ENCODE results near the gene INAVA.

The INAVA gene

DNA sequence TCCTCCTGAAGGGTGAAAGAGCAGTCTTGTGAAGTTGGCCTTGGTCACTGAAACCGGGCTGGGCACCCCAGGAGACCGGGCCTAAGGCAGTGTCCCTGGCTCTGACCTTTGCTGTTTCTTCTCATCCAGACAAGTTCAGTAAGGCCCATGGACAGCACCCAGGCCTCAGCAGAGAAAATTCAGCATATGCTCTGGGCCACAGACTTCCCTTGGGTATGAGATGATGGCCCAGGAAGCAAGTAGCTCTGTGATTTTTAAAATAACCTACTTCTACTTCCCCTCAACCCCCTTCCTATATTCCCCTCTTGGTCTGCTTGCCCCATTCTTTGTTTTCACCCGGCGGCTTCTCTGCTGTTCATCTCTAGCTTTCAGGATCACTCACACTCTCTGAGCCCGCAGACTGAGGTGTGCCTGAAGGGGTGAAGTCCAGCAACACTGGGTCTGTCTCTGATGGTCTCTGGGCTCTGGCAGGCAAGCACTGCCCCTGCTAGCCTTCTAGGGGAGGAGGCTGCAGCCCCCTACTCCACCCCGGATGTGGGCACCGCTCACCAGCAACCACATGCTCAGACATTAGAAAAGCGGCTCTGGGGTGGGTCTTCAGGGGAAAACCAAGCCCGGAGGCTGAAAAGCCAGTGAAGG is 24.8 kb upstream of the INAVA start:
- Mint-ChIP-seq H3K27ac (no peak overlapping the region), H3K4me1 (ENCODE audit: low read depth) (peaks cover 16% of the 10 kb centered on the region), H3K4me3 (no peak overlapping the region), H3K9me3 (no peaks in the 10 kb centered on the region), H3K36me3 (ENCODE audit: low read depth) (no peaks in the 10 kb centered on the region), H3K27me3 (ENCODE audit: low read depth) (peaks cover 60% of the 10 kb centered on the region)

DNA sequence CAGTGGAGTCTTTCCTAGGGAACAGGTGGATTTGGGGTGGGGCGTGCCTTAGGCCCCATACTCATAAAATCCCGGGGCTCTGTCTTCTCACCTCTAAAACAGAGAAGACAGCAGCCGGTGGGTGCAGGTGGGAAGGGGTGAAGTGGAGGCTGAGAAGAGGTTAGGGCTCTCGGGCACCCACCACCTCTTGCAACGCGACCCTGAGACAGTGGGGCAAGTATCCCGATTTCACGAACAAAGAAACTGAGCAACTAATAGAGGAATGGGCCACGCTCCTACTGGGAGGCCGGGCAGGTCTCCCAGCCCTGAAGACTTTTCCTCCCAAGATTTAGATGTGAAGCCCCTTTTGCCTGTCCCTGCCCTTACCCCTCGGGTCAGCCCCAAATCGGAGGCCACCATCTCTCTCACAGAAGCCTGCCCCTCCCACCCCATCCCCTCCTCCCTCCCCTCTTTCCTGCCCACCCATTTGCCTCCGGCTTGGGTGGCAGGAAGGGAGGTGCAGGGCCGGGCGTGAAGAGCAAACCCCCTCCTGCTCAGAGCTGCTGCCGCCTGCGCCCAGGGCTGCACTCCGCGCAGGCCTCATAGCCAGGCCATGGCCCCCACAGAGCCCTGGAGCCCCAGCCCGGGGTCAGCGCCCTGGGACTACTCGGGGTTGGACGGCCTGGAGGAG is 22.1 kb upstream of the INAVA start, which contains the start of gene GPR25:
Gene GPR25, plus strand, starts transcription at position 536 of the 670 bp plus-strand sequence. Its CDS starts 57 bp downstream, at position 593.
- Mint-ChIP-seq H3K4me3 (no peak within 1 kb of the TSS), H3K9me3 (no peaks in the 10 kb centered on the region), H3K4me1 (ENCODE audit: low read depth) (no peaks in the 10 kb centered on the region), H3K36me3 (ENCODE audit: low read depth) (no peaks in the 10 kb centered on the region), H3K27me3 (ENCODE audit: low read depth) (peaks cover 69% of the 10 kb centered on the region), H3K27ac (no peak within 1 kb of the TSS)

DNA sequence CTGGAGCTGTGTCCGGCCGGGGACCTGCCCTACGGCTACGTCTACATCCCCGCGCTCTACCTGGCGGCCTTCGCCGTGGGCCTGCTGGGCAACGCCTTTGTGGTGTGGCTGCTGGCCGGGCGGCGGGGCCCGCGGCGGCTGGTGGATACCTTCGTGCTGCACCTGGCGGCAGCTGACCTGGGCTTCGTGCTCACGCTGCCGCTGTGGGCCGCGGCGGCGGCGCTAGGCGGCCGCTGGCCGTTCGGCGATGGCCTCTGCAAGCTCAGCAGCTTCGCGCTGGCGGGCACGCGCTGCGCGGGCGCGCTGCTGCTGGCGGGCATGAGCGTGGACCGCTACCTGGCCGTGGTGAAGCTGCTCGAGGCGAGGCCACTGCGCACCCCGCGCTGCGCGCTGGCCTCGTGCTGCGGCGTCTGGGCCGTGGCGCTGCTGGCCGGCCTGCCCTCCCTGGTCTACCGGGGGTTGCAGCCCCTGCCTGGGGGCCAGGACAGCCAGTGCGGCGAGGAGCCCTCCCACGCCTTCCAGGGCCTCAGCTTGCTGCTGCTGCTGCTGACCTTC is 21.5 kb upstream of the INAVA start:
- Mint-ChIP-seq H3K27me3 (ENCODE audit: low read depth) (peaks cover 70% of the 10 kb centered on the region), H3K4me3 (no peak overlapping the region), H3K36me3 (ENCODE audit: low read depth) (no peaks in the 10 kb centered on the region), H3K9me3 (no peaks in the 10 kb centered on the region), H3K4me1 (ENCODE audit: low read depth) (no peaks in the 10 kb centered on the region), H3K27ac (no peak overlapping the region)

DNA sequence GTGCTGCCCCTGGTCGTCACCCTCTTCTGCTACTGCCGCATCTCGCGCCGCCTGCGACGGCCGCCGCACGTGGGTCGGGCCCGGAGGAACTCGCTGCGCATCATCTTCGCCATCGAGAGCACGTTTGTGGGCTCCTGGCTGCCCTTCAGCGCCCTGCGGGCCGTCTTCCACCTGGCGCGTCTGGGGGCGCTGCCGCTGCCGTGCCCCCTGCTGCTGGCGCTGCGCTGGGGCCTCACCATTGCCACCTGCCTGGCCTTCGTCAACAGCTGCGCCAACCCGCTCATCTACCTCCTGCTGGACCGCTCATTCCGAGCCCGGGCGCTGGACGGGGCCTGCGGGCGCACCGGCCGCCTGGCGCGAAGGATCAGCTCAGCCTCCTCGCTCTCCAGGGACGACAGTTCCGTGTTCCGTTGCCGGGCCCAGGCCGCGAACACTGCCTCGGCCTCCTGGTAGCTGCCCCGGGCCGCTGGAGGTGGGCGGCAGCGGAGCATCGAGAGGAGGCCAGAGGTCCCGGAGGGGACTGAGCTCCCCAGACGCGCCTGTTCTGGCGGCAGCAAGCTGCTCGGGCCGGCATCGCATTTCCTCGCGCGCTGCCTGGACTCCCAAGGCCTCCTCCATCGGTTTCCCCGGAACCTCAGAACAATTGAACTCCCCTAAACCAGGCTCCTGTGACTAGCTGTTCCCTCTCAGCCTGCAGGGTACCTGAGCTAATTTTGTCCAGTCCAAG is 20.9 kb upstream of the INAVA start:
- no peaks in the 10 kb centered on the region for H3K9me3 Mint-ChIP-seq
- H3K27me3 Mint-ChIP-seq (ENCODE audit: low read depth) = peaks cover 75% of the 10 kb centered on the region
- no peak overlapping the region for H3K4me3 Mint-ChIP-seq
- H3K36me3 Mint-ChIP-seq (ENCODE audit: low read depth) = no peaks in the 10 kb centered on the region
- H3K4me1 Mint-ChIP-seq (ENCODE audit: low read depth) = no peaks in the 10 kb centered on the region
- H3K27ac Mint-ChIP-seq = no peak overlapping the region

DNA sequence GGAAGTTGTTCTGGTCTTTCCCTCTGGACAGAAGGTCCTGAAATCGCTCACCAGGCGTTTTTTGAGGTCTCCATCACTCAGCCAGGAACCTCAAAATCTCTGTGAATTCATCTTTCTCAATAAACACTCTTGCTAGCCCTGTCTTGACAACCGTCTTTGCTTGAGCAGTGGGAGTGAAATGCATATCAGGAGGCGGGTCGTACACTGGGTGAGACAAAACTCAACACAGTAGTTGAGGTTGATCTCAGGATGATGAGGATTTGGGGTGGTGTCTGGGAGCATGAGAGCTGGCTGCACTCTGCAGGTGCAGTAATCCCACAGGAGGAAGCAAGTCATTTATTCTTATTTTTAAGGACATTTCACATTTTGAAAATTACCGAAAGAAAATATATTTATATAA is 20.0 kb upstream of the INAVA start:
- no peak overlapping the region for H3K27ac Mint-ChIP-seq

DNA sequence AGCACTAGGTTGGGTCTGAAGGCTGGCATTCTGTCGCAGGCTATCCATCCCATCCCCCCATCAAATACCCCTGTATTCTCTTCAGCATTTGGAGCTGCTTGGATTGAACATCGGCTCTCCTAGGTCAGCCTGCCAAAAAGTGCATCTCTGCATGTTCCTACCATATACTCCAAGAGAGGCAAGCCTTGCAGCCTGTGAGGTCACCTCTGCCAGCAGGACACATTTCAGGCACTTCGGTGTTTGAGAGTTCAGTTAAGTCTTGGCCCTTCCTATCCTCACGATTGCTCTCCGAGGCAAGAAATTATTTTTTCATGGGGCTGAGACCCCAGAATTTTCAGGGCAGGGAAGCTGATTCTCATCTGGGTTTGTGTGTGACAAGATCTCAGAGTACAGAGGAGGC is 19.3 kb upstream of the INAVA start:
- no peak overlapping the region for H3K4me3 Mint-ChIP-seq
- no peaks in the 10 kb centered on the region for H3K9me3 Mint-ChIP-seq
- peaks cover 77% of the 10 kb centered on the region for H3K27me3 Mint-ChIP-seq (ENCODE audit: low read depth)
- no peaks in the 10 kb centered on the region for H3K36me3 Mint-ChIP-seq (ENCODE audit: low read depth)
- H3K27ac Mint-ChIP-seq = no peak overlapping the region
- no peaks in the 10 kb centered on the region for H3K4me1 Mint-ChIP-seq (ENCODE audit: low read depth)

More for the DNA sequence above, 20.0 kb upstream of the INAVA start:
- H3K9me3 Mint-ChIP-seq = no peaks in the 10 kb centered on the region
- no peak overlapping the region for H3K4me3 Mint-ChIP-seq
- H3K27me3 Mint-ChIP-seq (ENCODE audit: low read depth) = peaks cover 71% of the 10 kb centered on the region
- H3K36me3 Mint-ChIP-seq (ENCODE audit: low read depth) = no peaks in the 10 kb centered on the region
- no peaks in the 10 kb centered on the region for H3K4me1 Mint-ChIP-seq (ENCODE audit: low read depth)

DNA sequence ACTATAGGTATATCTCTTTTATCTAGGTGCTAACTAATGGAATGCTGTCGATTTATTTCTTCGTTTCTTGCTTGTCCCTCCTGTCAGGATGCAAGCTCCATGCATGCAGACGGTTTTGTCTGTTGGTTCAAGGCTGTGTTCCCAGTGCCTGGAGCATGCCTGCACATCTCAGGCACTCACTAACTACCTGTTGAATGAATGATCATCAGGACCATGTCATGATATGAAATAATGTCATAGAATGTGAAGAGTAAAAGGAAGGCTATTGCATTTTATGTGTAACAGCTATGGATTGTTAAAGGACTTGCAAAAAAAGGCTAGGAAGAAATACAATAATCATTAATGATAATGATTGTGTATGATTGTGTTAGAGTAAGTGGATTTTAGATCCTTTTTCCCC is 17.7 kb upstream of the INAVA start:
- Mint-ChIP-seq H3K4me1 (ENCODE audit: low read depth) (no peaks in the 10 kb centered on the region), H3K9me3 (no peaks in the 10 kb centered on the region), H3K36me3 (ENCODE audit: low read depth) (no peaks in the 10 kb centered on the region), H3K27ac (no peak overlapping the region), H3K4me3 (no peak overlapping the region), H3K27me3 (ENCODE audit: low read depth) (peaks cover 72% of the 10 kb centered on the region)

DNA sequence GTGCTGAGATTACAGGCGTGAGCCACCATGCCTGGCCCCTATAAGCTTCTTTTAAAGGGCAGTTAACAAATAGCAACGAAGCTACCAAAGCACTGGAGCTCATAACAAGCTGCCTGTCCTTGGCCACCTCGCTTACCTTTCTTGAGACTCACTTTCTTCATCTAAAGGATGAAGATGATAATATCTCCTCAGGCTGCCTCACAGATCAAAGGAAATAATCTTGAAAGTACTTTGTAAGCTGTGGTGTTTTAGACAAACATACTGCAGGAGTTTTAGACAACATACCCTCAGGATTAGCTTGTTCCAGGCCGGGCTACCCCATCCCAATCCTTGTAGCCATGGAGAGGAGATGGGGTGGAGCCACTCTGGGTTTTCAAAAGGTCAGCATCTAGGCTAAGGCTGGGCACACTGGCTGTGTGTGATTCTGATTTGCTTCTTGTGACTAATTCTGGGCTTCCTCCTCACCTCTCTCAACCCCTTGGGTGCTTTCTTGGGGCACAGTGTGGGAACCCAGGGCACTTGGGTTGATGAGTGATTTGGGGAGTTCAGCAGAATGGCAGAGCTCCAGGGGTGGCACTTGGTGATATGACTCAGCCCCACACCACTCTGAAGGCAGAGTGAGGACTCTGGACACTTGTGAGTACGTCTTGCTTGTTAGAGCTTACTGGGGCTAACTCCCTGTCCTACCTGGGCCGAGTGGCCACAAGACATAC is 16.7 kb upstream of the INAVA start:
- Mint-ChIP-seq H3K27ac (no peak overlapping the region), H3K4me1 (ENCODE audit: low read depth) (no peaks in the 10 kb centered on the region), H3K27me3 (ENCODE audit: low read depth) (peaks cover 68% of the 10 kb centered on the region), H3K4me3 (no peak overlapping the region), H3K9me3 (no peaks in the 10 kb centered on the region), H3K36me3 (ENCODE audit: low read depth) (no peaks in the 10 kb centered on the region)

DNA sequence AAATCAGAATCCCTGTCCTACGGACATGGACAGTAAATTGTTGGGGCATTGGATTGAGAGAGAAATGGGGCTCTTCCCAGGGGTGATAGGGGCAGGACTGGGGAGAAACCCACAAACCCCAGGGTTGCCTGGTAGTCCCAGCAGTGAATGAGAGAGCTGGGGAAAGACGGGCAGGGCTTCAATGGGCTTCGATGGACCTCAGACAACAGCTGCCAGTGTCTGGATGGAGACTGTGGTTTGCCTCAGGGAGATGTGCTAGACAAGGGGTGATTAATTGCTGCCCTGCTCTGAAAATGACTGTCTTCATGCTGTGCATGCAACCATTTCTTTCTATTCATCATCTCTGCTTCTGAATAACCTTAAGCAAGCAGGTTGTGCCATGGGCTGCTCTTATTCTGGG is 14.5 kb upstream of the INAVA start:
- Mint-ChIP-seq H3K27ac (no peak overlapping the region), H3K27me3 (ENCODE audit: low read depth) (peaks cover 54% of the 10 kb centered on the region), H3K4me3 (no peak overlapping the region), H3K9me3 (no peaks in the 10 kb centered on the region), H3K36me3 (ENCODE audit: low read depth) (no peaks in the 10 kb centered on the region), H3K4me1 (ENCODE audit: low read depth) (no peaks in the 10 kb centered on the region)

DNA sequence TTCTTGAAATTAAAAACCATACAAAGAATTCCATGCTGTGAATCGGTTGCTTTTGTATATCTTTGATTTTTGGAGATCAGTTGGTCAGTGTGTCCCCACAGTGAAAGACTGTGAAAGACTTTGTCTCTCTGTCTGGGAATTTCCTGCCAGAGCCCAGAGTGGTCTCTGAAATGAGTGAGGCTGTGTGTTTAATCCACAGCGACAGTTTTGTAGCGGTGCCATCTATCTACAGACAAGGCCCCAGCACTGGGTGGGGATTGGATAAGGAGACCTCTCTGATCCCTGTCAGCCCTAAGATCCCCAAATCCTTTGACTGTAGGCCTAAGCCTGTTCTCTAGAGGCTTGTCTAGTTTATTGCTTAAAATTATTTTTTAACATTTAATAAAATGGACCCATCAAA is 11.6 kb upstream of the INAVA start:
- Mint-ChIP-seq H3K36me3 (ENCODE audit: low read depth) (no peaks in the 10 kb centered on the region), H3K27me3 (ENCODE audit: low read depth) (peaks cover 38% of the 10 kb centered on the region), H3K27ac (no peak overlapping the region), H3K4me1 (ENCODE audit: low read depth) (peaks cover 16% of the 10 kb centered on the region), H3K9me3 (no peaks in the 10 kb centered on the region), H3K4me3 (no peak overlapping the region)

DNA sequence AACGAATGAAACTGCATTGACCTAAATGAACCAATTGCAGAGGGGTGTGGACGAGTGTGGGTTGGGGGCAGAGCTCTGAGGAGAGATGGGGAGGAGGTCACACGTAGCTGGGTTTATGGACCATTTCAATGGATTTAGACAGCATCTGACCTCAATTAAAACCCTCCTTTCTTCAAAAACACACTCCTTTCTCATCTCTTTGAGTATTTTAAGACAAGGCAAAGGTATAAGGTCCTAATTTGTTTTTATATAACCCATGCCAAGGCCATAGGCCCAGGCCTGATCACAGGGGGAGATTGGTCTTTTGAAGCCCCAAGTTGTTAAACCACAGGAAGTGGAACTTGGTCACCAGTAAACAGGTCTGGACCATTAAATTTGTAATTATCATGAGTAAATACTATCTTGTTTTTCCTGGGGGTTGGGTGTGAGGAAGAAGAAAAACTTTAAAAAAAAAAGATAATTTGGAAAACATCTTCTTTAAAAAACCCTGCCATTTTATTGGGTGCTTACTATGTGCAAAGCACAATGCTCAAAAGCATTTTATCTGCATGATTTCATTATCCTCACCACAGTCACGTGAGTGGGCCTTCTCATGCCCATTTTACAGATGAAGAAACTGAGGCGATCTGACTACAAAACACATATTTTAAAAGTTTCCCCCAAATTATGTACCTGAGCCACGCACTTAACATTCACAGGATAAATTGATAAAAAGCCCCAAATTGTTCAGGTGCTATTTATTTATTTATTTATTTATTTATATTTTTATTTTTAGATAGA is 8.9 kb upstream of the INAVA start:
- peaks cover 47% of the 10 kb centered on the region for H3K27me3 Mint-ChIP-seq (ENCODE audit: low read depth)
- H3K4me1 Mint-ChIP-seq (ENCODE audit: low read depth) = peaks cover 37% of the 10 kb centered on the region
- no peak overlapping the region for H3K4me3 Mint-ChIP-seq
- peaks cover 3% of the 10 kb centered on the region for H3K36me3 Mint-ChIP-seq (ENCODE audit: low read depth)
- H3K27ac Mint-ChIP-seq = no peak overlapping the region
- H3K9me3 Mint-ChIP-seq = no peaks in the 10 kb centered on the region

DNA sequence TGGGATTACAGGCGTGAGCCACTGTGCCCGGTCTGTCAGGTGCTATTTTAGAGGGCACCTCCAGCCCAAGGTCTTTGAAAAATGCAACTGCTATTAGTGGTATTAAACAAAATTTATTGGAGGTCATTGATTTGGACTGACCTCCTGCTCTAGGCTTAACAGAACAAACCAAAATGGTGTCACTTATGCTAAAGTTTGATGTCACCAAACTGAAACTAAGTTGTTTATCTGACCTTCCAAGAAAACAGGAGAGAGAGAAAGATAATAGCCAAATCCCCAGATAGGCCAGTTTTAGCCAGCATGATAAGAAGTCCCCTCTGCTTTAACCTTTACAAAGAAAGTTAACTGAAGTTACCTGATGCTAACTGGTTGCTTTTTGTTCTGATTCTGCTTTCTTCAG is 8.1 kb upstream of the INAVA start:
- Mint-ChIP-seq H3K4me1 (ENCODE audit: low read depth) (peaks cover 37% of the 10 kb centered on the region), H3K27me3 (ENCODE audit: low read depth) (peaks cover 44% of the 10 kb centered on the region), H3K36me3 (ENCODE audit: low read depth) (peaks cover 3% of the 10 kb centered on the region), H3K4me3 (no peak overlapping the region), H3K27ac (no peak overlapping the region), H3K9me3 (no peaks in the 10 kb centered on the region)

DNA sequence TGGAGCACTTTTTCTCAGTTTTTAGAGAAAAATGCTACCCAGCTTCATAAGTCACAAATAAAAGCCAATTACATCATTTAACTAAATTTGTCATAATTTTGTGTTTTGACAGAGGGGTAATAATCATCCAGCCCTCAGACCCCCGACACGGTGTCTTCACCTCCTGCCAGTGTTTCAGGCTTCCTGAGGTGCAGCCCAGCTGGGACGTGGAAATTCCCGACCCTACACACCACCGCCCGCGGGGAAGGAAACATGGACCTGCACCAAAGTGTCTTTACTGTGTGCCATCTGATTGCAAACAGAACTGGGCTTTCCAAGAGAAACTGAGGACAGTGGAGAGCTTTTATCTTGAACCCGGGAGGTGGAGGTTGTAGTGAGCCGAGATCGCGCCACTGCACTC is 7.7 kb upstream of the INAVA start:
- H3K4me1 Mint-ChIP-seq (ENCODE audit: low read depth) = peaks cover 37% of the 10 kb centered on the region
- peaks cover 3% of the 10 kb centered on the region for H3K36me3 Mint-ChIP-seq (ENCODE audit: low read depth)
- H3K27ac Mint-ChIP-seq = no peak overlapping the region
- no peak overlapping the region for H3K4me3 Mint-ChIP-seq
- H3K27me3 Mint-ChIP-seq (ENCODE audit: low read depth) = peaks cover 47% of the 10 kb centered on the region
- no peaks in the 10 kb centered on the region for H3K9me3 Mint-ChIP-seq

Data from T-helper 1 cell treated with Interleukin-12 subunit alpha and Interleukin-12 subunit beta and Interleukin-4 antibody, amounts not matched to agents 30 μg/mL and 1 μg/mL, for 36 hours (primary cell).